A549 (cell line): ENCODE data around the gene IL4I1. TPM values are rescaled to one million over a fixed set of nuclear protein-coding genes. Genes with fewer than 3 reads are reported as not detected.
A peak's percentile ranks its signal among the peaks of the same experiment; 100 is the strongest.

Source experiments
- ATAC-seq, 2 experiments: fragments of 200-7000 bp in 1 of 2; fragments of >200 bp in 1 of 2; cut with Nextera tagmentation in 1 of 2; cut with Tn5 transposase in 1 of 2; 3 replicates each; pipeline versions ENCODE4 v1.8.0 to v1.9.1; 2018 to 2020; ENCODE audit warnings: mild to moderate bottlenecking in 1 of 2, moderate library complexity in 1 of 2
- CTCF ChIA-PET: fragments of 300-600 bp; sonication (Branson Sonifier 250); formaldehyde crosslinking; extraction: SDS; loops from one replicate; lab custom pipeline; 2021; ENCODE audit warnings: antibody characterized with exemption, inconsistent platforms; lab: Yijun Ruan, JAX
- POLR2A ChIA-PET: fragments of 350-600 bp; formaldehyde crosslinking; extraction: SDS; loops from one replicate; lab custom pipeline; 2021; ENCODE audit warnings: antibody characterized with exemption, inconsistent platforms; lab: Yijun Ruan, JAX
- DNase-seq, 2 experiments: peaks; one replicate each; pipeline versions ENCODE4 v3.0.0 to v3.0.0-alpha.2; 2011 to 2016; ENCODE audit warnings: low read depth in 1 of 2, low spot score in 1 of 2
- FAIRE-seq: peaks from 2 replicates; lab custom pipeline; 2011; peaks lifted over from hg19 to GRCh38; lab: Jason Lieb, UNC
- H3K27ac ChIP-seq, 2 experiments: fragments of >200 bp; sonication (Bioruptor Twin); formaldehyde crosslinking; 3 replicates each; pipeline ENCODE4 v1.5.1; 2016 to 2017
- H3K4me1 ChIP-seq: fragments of >200 bp; sonication (Bioruptor Twin); formaldehyde crosslinking; 3 replicates; pipeline ENCODE4 v1.6.1; 2016
- H3K4me2 ChIP-seq: fragments of >200 bp; sonication (Bioruptor Twin); formaldehyde crosslinking; 3 replicates; pipeline ENCODE4 v1.6.1; 2016
- H3K4me3 ChIP-seq: fragments of >200 bp; sonication (Bioruptor Twin); formaldehyde crosslinking; 3 replicates; pipeline ENCODE4 v1.5.1; 2016
- H3K9me3 ChIP-seq: fragments of >200 bp; sonication (Bioruptor Twin); formaldehyde crosslinking; 3 replicates; pipeline ENCODE4 v1.6.1; 2016
- CBX8 ChIP-seq: fragments of 200-600 bp; sonication (generic); IDR thresholded peaks from 2 replicates; pipeline ENCODE4 v1.6.1; 2016
- CHD4 ChIP-seq: fragments of 200-600 bp; sonication (generic); IDR thresholded peaks from 2 replicates; pipeline ENCODE4 v1.6.1; 2016; ENCODE audit warnings: antibody characterized with exemption, mild to moderate bottlenecking, borderline replicate concordance
- EHF ChIP-seq: fragments of 250-450 bp; sonication (Bioruptor Pico); IDR thresholded peaks from 2 replicates; pipeline ENCODE4 v1.5.0; 2020; ENCODE audit warnings: mild to moderate bottlenecking
- GATA3 ChIP-seq: IDR thresholded peaks from 2 replicates; pipeline ENCODE4 v1.6.1; 2012; ENCODE audit warnings: borderline replicate concordance
- HDAC2 ChIP-seq: fragments of 200-600 bp; sonication (generic); IDR thresholded peaks from 2 replicates; pipeline ENCODE4 v1.6.1; 2016
- HEYL ChIP-seq: fragments of 250-450 bp; sonication (Bioruptor Pico); IDR thresholded peaks from 2 replicates; pipeline ENCODE4 v1.8.0; 2021; ENCODE audit warnings: mild to moderate bottlenecking, moderate library complexity
- HOXB5 ChIP-seq: fragments of 250-450 bp; sonication (Bioruptor Pico); IDR thresholded peaks from 2 replicates; pipeline ENCODE4 v1.5.0; 2020; ENCODE audit warnings: mild to moderate bottlenecking, moderate library complexity
- MAZ ChIP-seq: fragments of 150-350 bp; IDR thresholded peaks from 2 replicates; pipeline ENCODE4 v1.6.1; 2014; ENCODE audit warnings: antibody characterized with exemption, low read depth, low read length, borderline replicate concordance
- MYC ChIP-seq: IDR thresholded peaks from 2 replicates; pipeline ENCODE4 v1.6.1; 2012; ENCODE audit warnings: mild to moderate bottlenecking, inconsistent platforms, low read length, improper control_type of control experiment, borderline replicate concordance
- NFE2L2 ChIP-seq: fragments of 150-350 bp; conservative IDR thresholded peaks from 2 replicates; pipeline ENCODE4 v1.6.1; 2014; ENCODE audit warnings: low read length
- NR3C1 ChIP-seq: fragments of >200 bp; sonication (Bioruptor Twin); formaldehyde crosslinking; IDR thresholded peaks from 3 replicates; pipeline ENCODE4 v1.6.1; 2017
- RAD21 ChIP-seq, 2 experiments: fragments of >200 bp in 1 of 2; sonication (Bioruptor Twin) in 1 of 2; formaldehyde crosslinking in 1 of 2; IDR thresholded peaks in 1 of 2; conservative IDR thresholded peaks in 1 of 2; 2 replicates in 1 of 2; 3 replicates in 1 of 2; pipeline ENCODE4 v1.6.1; 2012 to 2018; ENCODE audit warnings: inconsistent platforms in 1 of 2
- RARB ChIP-seq: fragments of 250-450 bp; sonication (Bioruptor Pico); IDR thresholded peaks from 2 replicates; pipeline ENCODE4 v1.8.0; 2021; ENCODE audit warnings: mild to moderate bottlenecking, moderate library complexity
- SMC3 ChIP-seq: fragments of >200 bp; sonication (Bioruptor Twin); formaldehyde crosslinking; IDR thresholded peaks from 3 replicates; pipeline ENCODE4 v1.6.1; 2018; ENCODE audit warnings: inconsistent platforms
- TP53 ChIP-seq: fragments of 250-450 bp; sonication (Bioruptor Pico); IDR thresholded peaks from 2 replicates; pipeline ENCODE4 v1.5.0; 2021; ENCODE audit warnings: mild to moderate bottlenecking, moderate library complexity
- ZFP36 ChIP-seq: fragments of 450-650 bp; IDR thresholded peaks from 2 replicates; pipeline ENCODE4 v1.6.1; 2014; ENCODE audit warnings: borderline replicate concordance; ENCODE audit not compliant: partially characterized antibody
- ZNF302 ChIP-seq: fragments of 250-450 bp; sonication (Bioruptor Pico); IDR thresholded peaks from 2 replicates; pipeline ENCODE4 v1.9.0; 2021; ENCODE audit warnings: inconsistent platforms, mild to moderate bottlenecking, moderate library complexity
- WGBS: methylation state at CpG from one replicate; pipeline ENCODE4 v1.1.6; 2017; ENCODE audit errors: missing lambda C conversion rate; 5-methylcytosine and 5-hydroxymethylcytosine counted together
- polyA plus RNA-seq, 4 experiments: library from polyadenylated mRNA; depleted of rRNA in 3 of 4; stranded (reverse); fragments of >200 nt; fragmentation: RNase III in 1 of 4; extraction: RNeasy Plus Mini Kit Qiagen cat#74134 plus additional on column Dnase treatment in 1 of 4; gene quantifications; 2 replicates in 3 of 4; 3 replicates in 1 of 4; pipeline ENCODE4 v1.2.3, GENCODE V29; 2011 to 2017
- TF ChIP-seq, protein P1 (sequence below): fragments of >200 bp; sonication (Bioruptor Twin); formaldehyde crosslinking; IDR thresholded peaks from 2 replicates; pipeline ENCODE4 v1.6.1; 2016
- TF ChIP-seq, protein P2 (sequence below): fragments of >200 bp; sonication (Bioruptor Twin); formaldehyde crosslinking; IDR thresholded peaks from 3 replicates; pipeline ENCODE4 v1.6.1; 2016
- TF ChIP-seq, protein P3 (sequence below): IDR thresholded peaks from 2 replicates; pipeline ENCODE4 v1.6.1; 2012

IL4I1 gene
- polyA plus RNA-seq, 2 of the 4 experiments (the other 2 are of a cell fraction) = 0.18 to 0.62 TPM

DNA sequence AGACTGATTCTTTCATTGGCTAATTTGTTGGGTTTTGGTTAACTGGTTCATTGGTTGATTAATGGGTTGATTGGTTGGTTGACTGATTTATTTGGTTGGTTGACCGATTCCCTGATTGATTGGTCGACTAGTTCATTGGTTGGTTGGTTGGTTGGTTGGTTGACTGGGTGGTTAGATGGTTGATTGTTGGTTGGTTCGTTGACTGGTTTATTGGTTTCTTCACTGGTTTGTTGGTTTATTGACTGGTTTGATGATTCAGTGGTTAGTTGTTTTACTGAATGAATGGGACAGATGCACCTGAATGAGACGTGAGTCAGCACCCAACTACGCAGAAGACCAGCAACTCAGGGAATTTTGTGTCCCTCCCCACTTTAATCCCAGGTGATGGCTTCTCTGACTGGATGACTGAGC is 35.4 kb upstream of the IL4I1 start (continued):
- no peak for TF ChIP-seq HEYL (CRISPR knock-in tag)
- TF ChIP-seq EHF (CRISPR knock-in tag) = no peak

DNA sequence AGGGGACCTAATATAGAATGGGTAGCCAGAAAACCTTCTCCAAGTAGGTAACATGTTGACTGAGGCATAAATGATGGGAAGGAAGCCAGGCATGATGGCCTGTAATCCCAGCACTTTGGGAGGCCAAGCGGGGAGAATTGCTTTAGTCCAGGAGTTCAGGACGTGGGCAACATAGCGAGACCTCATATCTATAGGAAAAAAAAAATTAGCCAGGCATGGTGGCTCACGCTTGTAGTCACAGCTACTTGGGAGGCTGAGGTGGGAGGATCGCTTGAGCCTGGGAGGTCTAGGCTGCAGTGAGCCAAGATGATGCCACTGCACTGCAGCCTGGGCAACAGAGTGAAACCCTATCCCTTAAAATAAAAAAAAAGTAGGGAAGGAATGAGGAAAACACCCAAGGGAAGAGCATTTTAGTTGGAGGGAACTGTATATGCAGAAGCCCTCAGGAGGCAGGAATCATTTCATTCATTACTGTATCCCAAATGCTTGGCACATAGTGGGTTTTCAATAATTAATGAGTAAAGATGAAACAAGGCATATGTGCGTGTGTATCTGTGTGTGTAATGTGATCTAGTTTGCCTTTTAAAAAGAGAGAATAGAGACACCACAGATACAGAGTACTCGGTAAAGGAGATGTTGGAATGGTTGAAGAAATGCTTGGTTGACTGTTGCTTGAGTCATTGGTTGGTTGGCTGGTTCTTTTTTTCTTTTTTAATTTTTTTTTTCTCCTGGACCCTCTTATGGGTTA is 34.8 kb upstream of the IL4I1 start:
- ATAC-seq (no peak), DNase-seq (no peak), FAIRE-seq (no peak)
- no peak for TF ChIP-seq ZFP36
- TF ChIP-seq RARB = no peak
- TF ChIP-seq, protein P1, sequence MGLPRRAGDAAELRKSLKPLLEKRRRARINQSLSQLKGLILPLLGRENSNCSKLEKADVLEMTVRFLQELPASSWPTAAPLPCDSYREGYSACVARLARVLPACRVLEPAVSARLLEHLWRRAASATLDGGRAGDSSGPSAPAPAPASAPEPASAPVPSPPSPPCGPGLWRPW = no peak
- no peak for TF ChIP-seq HOXB5 (CRISPR knock-in tag)
- no peak for TF ChIP-seq HDAC2
- no peak for TF ChIP-seq CHD4
- no peak for TF ChIP-seq CBX8
- no peak for TF ChIP-seq EHF (CRISPR knock-in tag)
- H3K4me3 ChIP-seq = no peak overlapping the region
- ChIA-PET CTCF (interaction anchor here (1.0 to 1.5 kb wide), 2 partner anchors 204 to 216 kb away, joined by 3 to 5 read pairs; no protein-coding TSS in a partner anchor), POLR2A (no interaction called here)
- peaks cover 16% of the 10 kb centered on the region for H3K4me1 ChIP-seq
- H3K4me2 ChIP-seq = no peak overlapping the region
- 91% methylated on average over 7 of the region's 7 CpGs for WGBS
- H3K27ac ChIP-seq = no peak overlapping the region
- no peaks in the 10 kb centered on the region for H3K9me3 ChIP-seq

DNA sequence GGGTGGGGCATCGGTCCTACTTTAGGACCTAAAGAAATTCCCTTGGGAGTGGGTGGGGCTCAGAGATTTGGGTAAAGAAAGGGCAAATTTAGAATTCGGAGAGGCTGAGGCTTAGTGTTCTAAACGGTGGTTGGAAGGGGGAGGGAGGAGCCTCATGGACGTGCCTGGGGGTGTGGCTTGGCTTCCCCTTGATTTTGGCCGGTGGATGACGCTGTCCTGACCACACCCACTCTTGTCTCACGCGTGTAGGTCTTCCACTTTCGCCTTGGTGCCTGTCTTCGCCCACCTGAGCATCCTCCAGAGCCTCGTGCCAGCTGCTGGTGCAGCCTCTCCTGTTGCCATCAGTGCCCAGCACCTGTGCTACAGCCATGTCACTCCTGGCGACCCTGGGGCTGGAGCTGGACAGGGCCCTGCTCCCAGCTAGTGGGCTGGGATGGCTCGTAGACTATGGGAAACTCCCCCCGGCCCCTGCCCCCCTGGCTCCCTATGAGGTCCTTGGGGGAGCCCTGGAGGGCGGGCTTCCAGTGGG is 33.9 kb upstream of the IL4I1 start:
- no peak for TF ChIP-seq TP53 (CRISPR knock-in tag)
- TF ChIP-seq SMC3 = no peak
- no peak for TF ChIP-seq MAZ
- no peak for TF ChIP-seq GATA3
- TF ChIP-seq RAD21 (conservative IDR thresholded peaks at IDR 0.05 in 1 of 2, IDR thresholded peaks at IDR 0.05 in 1 of 2) = no peak
- TF ChIP-seq NFE2L2 = no peak
- TF ChIP-seq ZNF302 (CRISPR knock-in tag) = no peak
- TF ChIP-seq, protein P2, sequence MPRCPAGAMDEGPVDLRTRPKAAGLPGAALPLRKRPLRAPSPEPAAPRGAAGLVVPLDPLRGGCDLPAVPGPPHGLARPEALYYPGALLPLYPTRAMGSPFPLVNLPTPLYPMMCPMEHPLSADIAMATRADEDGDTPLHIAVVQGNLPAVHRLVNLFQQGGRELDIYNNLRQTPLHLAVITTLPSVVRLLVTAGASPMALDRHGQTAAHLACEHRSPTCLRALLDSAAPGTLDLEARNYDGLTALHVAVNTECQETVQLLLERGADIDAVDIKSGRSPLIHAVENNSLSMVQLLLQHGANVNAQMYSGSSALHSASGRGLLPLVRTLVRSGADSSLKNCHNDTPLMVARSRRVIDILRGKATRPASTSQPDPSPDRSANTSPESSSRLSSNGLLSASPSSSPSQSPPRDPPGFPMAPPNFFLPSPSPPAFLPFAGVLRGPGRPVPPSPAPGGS = no peak
- TF ChIP-seq, protein P3, sequence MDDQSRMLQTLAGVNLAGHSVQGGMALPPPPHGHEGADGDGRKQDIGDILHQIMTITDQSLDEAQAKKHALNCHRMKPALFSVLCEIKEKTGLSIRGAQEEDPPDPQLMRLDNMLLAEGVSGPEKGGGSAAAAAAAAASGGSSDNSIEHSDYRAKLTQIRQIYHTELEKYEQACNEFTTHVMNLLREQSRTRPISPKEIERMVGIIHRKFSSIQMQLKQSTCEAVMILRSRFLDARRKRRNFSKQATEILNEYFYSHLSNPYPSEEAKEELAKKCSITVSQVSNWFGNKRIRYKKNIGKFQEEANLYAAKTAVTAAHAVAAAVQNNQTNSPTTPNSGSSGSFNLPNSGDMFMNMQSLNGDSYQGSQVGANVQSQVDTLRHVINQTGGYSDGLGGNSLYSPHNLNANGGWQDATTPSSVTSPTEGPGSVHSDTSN = no peak
- no peak for TF ChIP-seq NR3C1
- TF ChIP-seq MYC = no peak
- TF ChIP-seq, all 56 proteins: peak for 0
- Histone ChIP-seq H3K9me3 (no peaks in the 10 kb centered on the region), H3K4me3 (peak overlapping the region; percentile 70), H3K4me2 (peak overlapping the region; percentile 82), H3K4me1 (peaks cover 16% of the 10 kb centered on the region), H3K27ac (peak overlapping the region; percentile 95 to 96; a peak in 5 of 6 replicates)
- CTCF ChIA-PET = interaction anchor here (1.0 to 1.3 kb wide), 3 partner anchors 8 to 205 kb away, joined by 3 to 6 read pairs (median 5); no protein-coding TSS in a partner anchor
- DNase-seq (peak in 1 of 2 experiments; percentile 50), FAIRE-seq (no peak), ATAC-seq (no peak)
- POLR2A ChIA-PET = interaction anchor here (0.6 to 2.6 kb wide), 16 partner anchors 12 to 399 kb away, joined by 3 to 30 read pairs (median 6); partner anchors contain the start of genes AKT1S1, AP2A1, FUZ and KCNC3
- 70% methylated on average over 13 of the region's 15 CpGs for WGBS
